A673 (cell line): ENCODE results near the gene DIS3L2. TPM values are rescaled to one million over a fixed set of nuclear protein-coding genes. Genes with fewer than 3 reads are reported as not detected.

Experiments used
- BruUV-seq: library from RNA; stranded (reverse); fragments of 400-500 nt; replicated peaks from 2 replicates; lab custom pipeline; 2021; lab: Mats Ljungman, UMichigan
- CTCF ChIA-PET: fragments of 300-600 bp; sonication (Branson Sonifier 250); formaldehyde crosslinking; loops from one replicate; lab custom pipeline; 2022; ENCODE audit warnings: antibody characterized with exemption; lab: Charles Lee
- POLR2A ChIA-PET: fragments of 300-600 bp; sonication (Branson Sonifier 250); formaldehyde crosslinking; loops from one replicate; lab custom pipeline; 2022; ENCODE audit warnings: antibody characterized with exemption; ENCODE audit not compliant: low non-redundant PET; lab: Charles Lee
- DNase-seq: peaks from one replicate; pipeline ENCODE4 v3.0.0-alpha.2; 2015; ENCODE audit warnings: low spot score
- H3K27ac ChIP-seq: fragments of 200-600 bp; sonication (generic); 2 replicates; pipeline ENCODE4 v1.5.1; 2016; ENCODE audit warnings: mixed run types, low read depth, mild to moderate bottlenecking, mixed read lengths, antibody characterized with exemption, low read length; ENCODE audit not compliant: poor library complexity, severe bottlenecking
- H3K27me3 ChIP-seq: fragments of 200-600 bp; sonication (generic); replicated peaks from 2 replicates; pipeline ENCODE4 v1.6.1; 2017; ENCODE audit warnings: mixed run types, low read depth, mild to moderate bottlenecking, mixed read lengths, antibody characterized with exemption, low read length; ENCODE audit not compliant: insufficient read depth, poor library complexity
- H3K36me3 ChIP-seq: fragments of 200-600 bp; sonication (generic); 2 replicates; pipeline ENCODE4 v1.6.1; 2016; ENCODE audit warnings: mixed run types, mild to moderate bottlenecking, mixed read lengths, antibody characterized with exemption, low read length; ENCODE audit not compliant: insufficient read depth, poor library complexity, severe bottlenecking
- H3K4me1 ChIP-seq: fragments of 200-600 bp; sonication (generic); 2 replicates; pipeline ENCODE4 v1.6.1; 2017; ENCODE audit warnings: mixed run types, mild to moderate bottlenecking, mixed read lengths, antibody characterized with exemption, low read length; ENCODE audit not compliant: insufficient read depth, poor library complexity, severe bottlenecking
- H3K4me3 ChIP-seq: fragments of 200-600 bp; sonication (generic); 2 replicates; pipeline ENCODE4 v1.5.1; 2016; ENCODE audit warnings: low read depth, mixed run types, mild to moderate bottlenecking, mixed read lengths, low read length; ENCODE audit not compliant: poor library complexity, severe bottlenecking
- H3K9me3 ChIP-seq: fragments of 200-600 bp; sonication (generic); 2 replicates; pipeline ENCODE4 v1.6.1; 2016; ENCODE audit warnings: mixed run types, low read depth, mild to moderate bottlenecking, mixed read lengths, antibody characterized with exemption, low read length; ENCODE audit not compliant: poor library complexity, severe bottlenecking
- CTCF ChIP-seq: fragments of 300-800, 200-600 bp; sonication (generic); conservative IDR thresholded peaks from 2 replicates; pipeline ENCODE4 v1.5.1; 2017; ENCODE audit warnings: low read depth, mild to moderate bottlenecking, antibody characterized with exemption, low read length, moderate library complexity, mixed read lengths
- EZH2 ChIP-seq: fragments of 200-600 bp; sonication (generic); IDR thresholded peaks from 2 replicates; pipeline ENCODE4 v1.6.1; 2017; ENCODE audit warnings: borderline replicate concordance, low read depth, mild to moderate bottlenecking, mixed read lengths, antibody characterized with exemption, low read length; ENCODE audit not compliant: poor library complexity, severe bottlenecking
- intact Hi-C: fragments of 100-400 bp; cut with micrococcal nuclease; formaldehyde crosslinking; loops from one replicate; pipeline ENCODE4 v1.10.0; 2022; ENCODE audit not compliant: unreplicated experiment
- total RNA-seq: library from RNA; stranded (reverse); gene quantifications from 2 replicates; pipeline ENCODE4 v1.2.3, GENCODE V29; 2021

Gene DIS3L2
- total RNA-seq, 1 experiment from 2014 or later: 38.7 TPM

DNA sequence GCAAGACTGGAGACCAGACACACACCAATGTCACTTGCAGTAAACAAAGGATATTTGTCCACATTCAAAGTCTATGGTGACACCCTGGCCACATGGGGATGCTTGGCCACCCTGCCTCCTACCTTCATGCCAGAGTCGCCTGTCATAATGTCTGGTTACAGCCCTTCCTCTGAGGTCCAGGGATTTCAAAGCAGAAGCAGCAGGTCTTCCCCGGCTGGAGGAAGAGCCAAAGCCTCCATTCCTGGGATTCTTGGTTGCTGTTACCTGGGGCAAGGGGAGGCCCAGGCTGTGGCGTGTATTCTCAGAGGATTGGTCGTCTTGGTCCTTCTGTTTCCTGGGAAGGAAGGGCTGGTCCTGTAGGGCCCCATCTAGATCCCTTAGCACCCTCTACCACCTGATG, 414.7 kb downstream of the DIS3L2 start:
- H3K9me3 ChIP-seq: no peaks in the 10 kb centered on the region
- peaks cover 2% of the 10 kb centered on the region for H3K27me3 ChIP-seq
- H3K27ac ChIP-seq: no peak overlapping the region
- intact Hi-C loops: no loop called here
- no peaks in the 10 kb centered on the region for H3K4me1 ChIP-seq
- DNase-seq: no peak
- H3K4me3 ChIP-seq: no peak overlapping the region
- H3K36me3 ChIP-seq: no peaks in the 10 kb centered on the region
- no TSS peak for BruUV-seq
- POLR2A ChIA-PET: no interaction called here
- CTCF ChIA-PET: no interaction called here
- TF ChIP-seq CTCF (no peak), EZH2 (no peak)

DNA sequence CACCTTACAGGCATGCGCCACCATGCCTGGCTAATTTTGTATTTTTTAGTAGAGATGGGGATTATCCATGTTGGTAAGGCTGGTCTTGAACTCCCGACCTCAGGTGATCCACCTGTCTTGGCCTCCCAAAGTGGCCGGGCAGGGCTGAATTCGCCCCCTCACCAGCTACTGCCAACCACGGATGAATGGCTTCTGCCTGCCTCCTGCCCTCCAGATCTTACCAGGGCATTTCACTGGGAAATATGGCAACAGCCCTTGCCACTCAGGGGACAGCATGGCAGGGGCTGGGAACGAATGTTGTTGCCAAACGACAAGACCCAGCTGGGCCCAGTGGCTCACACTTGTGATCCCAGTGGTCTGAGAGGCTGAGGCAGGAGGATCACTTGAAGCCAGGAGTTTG, 415.2 kb downstream of the DIS3L2 start:
- CTCF ChIA-PET: no interaction called here
- no peaks in the 10 kb centered on the region for H3K36me3 ChIP-seq
- no peak for DNase-seq
- peaks cover 6% of the 10 kb centered on the region for H3K27me3 ChIP-seq
- no peaks in the 10 kb centered on the region for H3K9me3 ChIP-seq
- no peak overlapping the region for H3K27ac ChIP-seq
- intact Hi-C loops: no loop called here
- POLR2A ChIA-PET: no interaction called here
- no peak for TF ChIP-seq EZH2
- TF ChIP-seq CTCF: no peak
- BruUV-seq: no TSS peak
- H3K4me1 ChIP-seq: no peaks in the 10 kb centered on the region
- H3K4me3 ChIP-seq: no peak overlapping the region

- H3K36me3 ChIP-seq: no peaks in the 10 kb centered on the region
- DNase-seq: no peak
- intact Hi-C loops: no loop called here
- POLR2A ChIA-PET: no interaction called here
- H3K4me1 ChIP-seq: no peaks in the 10 kb centered on the region
- no peak overlapping the region for H3K27ac ChIP-seq
- TF ChIP-seq EZH2 (no peak), CTCF (no peak)
- no peaks in the 10 kb centered on the region for H3K9me3 ChIP-seq
- no TSS peak for BruUV-seq
- CTCF ChIA-PET: interaction anchor here (0.6 kb wide), 1 partner anchor 209 kb away, joined by 3 read pairs; no protein-coding TSS in a partner anchor
- H3K27me3 ChIP-seq: peaks cover 12% of the 10 kb centered on the region
- no peak overlapping the region for H3K4me3 ChIP-seq
These were observed 415.8 kb downstream of the DIS3L2 start for GRCh38 chr2:232377319-232377718.
